Fibroblast of skin of scalp (primary cell): ENCODE results near the gene MNT.

ENCODE experiments used
- DNase-seq: peaks from one replicate; pipeline ENCODE4 v3.0.0-alpha.2; 2013

MNT gene

GRCh38 chr17:2416010-2416734 is 15.3 kb upstream of the MNT start:
- peak; percentile 85 for DNase-seq

- DNase-seq, result no peak
These were observed 14.2 kb upstream of the MNT start for GRCh38 chr17:2415081-2415480.

GRCh38 chr17:2414446-2415064 is 13.7 kb upstream of the MNT start:
- no peak for DNase-seq

GRCh38 chr17:2412561-2413021 is 11.7 kb upstream of the MNT start:
- DNase-seq, result peak; percentile 67

GRCh38 chr17:2410951-2411350 is 10.1 kb upstream of the MNT start:
- DNase-seq, result no peak

- DNase-seq, result peak; percentile 86
These were observed 6.3 kb upstream of the MNT start for GRCh38 chr17:2406903-2407790.

- no peak for DNase-seq
These were observed 5.5 kb upstream of the MNT start for GRCh38 chr17:2406271-2406902.

- DNase-seq, result peak; percentile 90
These were observed 4.5 kb upstream of the MNT start for GRCh38 chr17:2405247-2405926.

GRCh38 chr17:2403044-2403443 is 2.2 kb upstream of the MNT start:
- DNase-seq, result no peak

GRCh38 chr17:2402544-2402943 is 1.7 kb upstream of the MNT start:
- DNase-seq, result no peak

GRCh38 chr17:2401426-2402221 is 764 bp upstream of the MNT start:
- DNase-seq, result peak; percentile 100

GRCh38 chr17:2400474-2400866 is 390 bp downstream of the MNT start:
- peak; percentile 41 for DNase-seq

- peak; percentile 96 for DNase-seq
These were observed 1.0 kb downstream of the MNT start for GRCh38 chr17:2399572-2400473.

- peak; percentile 76 for DNase-seq
These were observed 1.9 kb downstream of the MNT start for GRCh38 chr17:2398655-2399571.

- no peak for DNase-seq
These were observed 2.7 kb downstream of the MNT start for GRCh38 chr17:2398182-2398581.

- DNase-seq, result no peak
These were observed 3.4 kb downstream of the MNT start for GRCh38 chr17:2397247-2398171.

GRCh38 chr17:2396568-2397246 is 4.2 kb downstream of the MNT start:
- DNase-seq, result peak; percentile 98
